GM23338 (cell line): ENCODE results near the gene NCL. TPM values are rescaled to one million over a fixed set of nuclear protein-coding genes. Genes with fewer than 3 reads are reported as not detected.

ENCODE experiments used
- ATAC-seq: fragments of 200-7000 bp; cut with Tn5 transposase; 3 replicates; pipeline ENCODE4 v1.9.1; 2020
- DNase-seq: peaks from one replicate; pipeline ENCODE4 v3.0.0-alpha.2; 2015; ENCODE audit warnings: low spot score
- H2AFZ ChIP-seq: fragments of 200-600 bp; sonication (generic); 2 replicates; pipeline ENCODE4 v1.8.0; 2016; ENCODE audit warnings: antibody characterized with exemption, mild to moderate bottlenecking, moderate library complexity
- H3F3A ChIP-seq: fragments of 200-600 bp; sonication (generic); replicated peaks from 2 replicates; pipeline ENCODE4 v1.8.0; 2017; ENCODE audit warnings: antibody characterized with exemption, mixed run types, low read depth
- H3K27ac ChIP-seq: fragments of 200-600 bp; sonication (generic); 2 replicates; pipeline ENCODE4 v1.6.1; 2016; ENCODE audit warnings: low read depth
- H3K27me3 ChIP-seq: fragments of 200-600 bp; sonication (generic); 2 replicates; pipeline ENCODE4 v1.8.0; 2016; ENCODE audit warnings: mild to moderate bottlenecking, mixed run types, moderate library complexity; ENCODE audit not compliant: insufficient read depth
- H3K36me3 ChIP-seq: fragments of 200-600 bp; sonication (generic); 2 replicates; pipeline ENCODE4 v1.8.0; 2016; ENCODE audit warnings: mild to moderate bottlenecking; ENCODE audit not compliant: insufficient read depth
- H3K4me1 ChIP-seq: fragments of 200-600 bp; sonication (generic); 2 replicates; pipeline ENCODE4 v1.8.0; 2016; ENCODE audit warnings: mild to moderate bottlenecking, moderate library complexity; ENCODE audit not compliant: insufficient read depth
- H3K4me2 ChIP-seq: fragments of 200-600 bp; sonication (generic); 2 replicates; pipeline ENCODE4 v1.7.1; 2017; ENCODE audit warnings: mixed run types
- H3K4me3 ChIP-seq: fragments of 200-600 bp; sonication (generic); 2 replicates; pipeline ENCODE4 v1.6.1; 2016; ENCODE audit warnings: mixed run types
- H3K79me2 ChIP-seq: fragments of 200-600 bp; sonication (generic); replicated peaks from 2 replicates; pipeline ENCODE4 v1.8.0; 2017; ENCODE audit warnings: mild to moderate bottlenecking; ENCODE audit not compliant: insufficient read depth
- H3K9me2 ChIP-seq: fragments of 200-600 bp; sonication (generic); 2 replicates; pipeline ENCODE4 v1.8.0; 2017; ENCODE audit not compliant: insufficient read depth
- H4K20me1 ChIP-seq: fragments of 200-600 bp; sonication (generic); replicated peaks from 2 replicates; pipeline ENCODE4 v1.8.0; 2017; ENCODE audit warnings: mild to moderate bottlenecking; ENCODE audit not compliant: insufficient read depth
- H3K27ac Mint-ChIP-seq: 2 replicates; pipeline ENCODE4 v1.8.0; 2020; ENCODE audit warnings: inconsistent platforms, mild to moderate bottlenecking, moderate library complexity, mixed read lengths
- H3K27me3 Mint-ChIP-seq: 3 replicates; pipeline ENCODE4 v1.8.0; 2022; ENCODE audit warnings: low read depth, mild to moderate bottlenecking, moderate library complexity, mixed read lengths, inconsistent platforms; ENCODE audit not compliant: insufficient read depth, poor library complexity
- H3K36me3 Mint-ChIP-seq: 3 replicates; pipeline ENCODE4 v1.8.0; 2021; ENCODE audit warnings: low read depth, mild to moderate bottlenecking, inconsistent platforms, moderate library complexity, mixed read lengths
- H3K4me1 Mint-ChIP-seq: 3 replicates; pipeline ENCODE4 v1.8.0; 2020; ENCODE audit warnings: mild to moderate bottlenecking, inconsistent platforms, mixed read lengths
- H3K4me3 Mint-ChIP-seq: 3 replicates; pipeline ENCODE4 v1.8.0; 2021; ENCODE audit warnings: moderate library complexity, mild to moderate bottlenecking, inconsistent platforms, mixed read lengths
- H3K9me3 Mint-ChIP-seq: 3 replicates; pipeline ENCODE4 v1.8.0; 2020; ENCODE audit warnings: moderate library complexity, mild to moderate bottlenecking, inconsistent platforms, mixed read lengths
- CREB1 ChIP-seq: fragments of 250-450 bp; sonication (Bioruptor Pico); IDR thresholded peaks from 2 replicates; pipeline ENCODE4 v1.5.0; 2020; ENCODE audit warnings: low read depth, mild to moderate bottlenecking, moderate library complexity
- EZH2 ChIP-seq: fragments of 200-600 bp; sonication (generic); IDR thresholded peaks from one replicate; pipeline ENCODE4 v1.8.0; 2017; ENCODE audit warnings: antibody characterized with exemption, mild to moderate bottlenecking, low read depth; ENCODE audit not compliant: unreplicated experiment
- EZH2phosphoT487 ChIP-seq: fragments of 200-600 bp; sonication (generic); IDR thresholded peaks from one replicate; pipeline ENCODE4 v1.8.1; 2018; ENCODE audit warnings: antibody characterized with exemption; ENCODE audit not compliant: unreplicated experiment
- JUNB ChIP-seq: IDR thresholded peaks from one replicate; pipeline ENCODE4 v1.6.1; 2016; ENCODE audit warnings: antibody characterized with exemption; ENCODE audit not compliant: unreplicated experiment
- POLR2AphosphoS5 ChIP-seq: IDR thresholded peaks from 2 replicates; pipeline ENCODE4 v1.6.1; 2016; ENCODE audit warnings: antibody characterized with exemption, low read depth
- STAT1 ChIP-seq: IDR thresholded peaks from one replicate; pipeline ENCODE4 v1.6.1; 2016; ENCODE audit warnings: antibody characterized with exemption; ENCODE audit not compliant: unreplicated experiment
- polyA plus RNA-seq: library from polyadenylated mRNA; unstranded; fragments of >200 nt; fragmentation: Nextera tagmentation; extraction: Ambion mirVana; gene quantifications from 2 replicates; pipeline ENCODE4 v1.2.1, GENCODE V29; 2016
- total RNA-seq: library from RNA; depleted of rRNA; stranded (reverse); fragments of >200 nt; shearing (Covaris generic); gene quantifications from 2 replicates; pipeline ENCODE4 v1.2.3, GENCODE V29; 2014
- TF ChIP-seq, protein P1 (sequence below): IDR thresholded peaks from one replicate; pipeline ENCODE4 v1.6.1; 2018; ENCODE audit warnings: antibody characterized with exemption; ENCODE audit not compliant: unreplicated experiment
- TF ChIP-seq, protein P2 (sequence below), 2 experiments: fragments of 200-600 bp in 1 of 2; sonication (generic) in 1 of 2; conservative IDR thresholded peaks; 2 replicates each; pipeline versions ENCODE4 v1.5.1 to v1.6.1; 2016 to 2017; ENCODE audit warnings: antibody characterized with exemption in 2 of 2, low read depth in 2 of 2, mild to moderate bottlenecking in 2 of 2, moderate library complexity in 1 of 2
- TF ChIP-seq, protein P3 (sequence below): fragments of 250-450 bp; sonication (Bioruptor Pico); IDR thresholded peaks from 2 replicates; pipeline ENCODE4 v1.5.0; 2020; ENCODE audit warnings: mild to moderate bottlenecking, moderate library complexity

The NCL gene
- total and polyA plus RNA-seq, 2 experiments from 2014 or later, result 678 to 2,269 TPM

- no peaks in the 10 kb centered on the region for H3K9me3 Mint-ChIP-seq
- Histone ChIP-seq H3K27ac (no peak overlapping the region), H3K36me3 (no peaks in the 10 kb centered on the region), H3K4me3 (no peak overlapping the region), H3F3A (no peaks in the 10 kb centered on the region; the same call in 1 of the 2 replicates), H3K4me2 (no peak overlapping the region), H3K4me1 (peaks cover 3% of the 10 kb centered on the region; the same call in 1 of the 2 replicates), H2AFZ (no peak overlapping the region), H3K79me2 (no peaks in the 10 kb centered on the region), H3K27me3 (no peaks in the 10 kb centered on the region), H3K9me2 (no peaks in the 10 kb centered on the region), H4K20me1 (no peaks in the 10 kb centered on the region)
- H3K36me3 Mint-ChIP-seq, result no peaks in the 10 kb centered on the region
- H3K4me3 Mint-ChIP-seq, result no peak overlapping the region
- no peak for DNase-seq
- ATAC-seq, result no peak
- peaks cover 3% of the 10 kb centered on the region; the same call in 2 of the 3 replicates for H3K4me1 Mint-ChIP-seq
- H3K27ac Mint-ChIP-seq, result no peak overlapping the region
- TF ChIP-seq EZH2 (no peak), EZH2phosphoT487 (no peak), POLR2AphosphoS5 (no peak), CREB1 (CRISPR knock-in tag) (no peak), JUNB (no peak), STAT1 (no peak)
- TF ChIP-seq, protein P1, sequence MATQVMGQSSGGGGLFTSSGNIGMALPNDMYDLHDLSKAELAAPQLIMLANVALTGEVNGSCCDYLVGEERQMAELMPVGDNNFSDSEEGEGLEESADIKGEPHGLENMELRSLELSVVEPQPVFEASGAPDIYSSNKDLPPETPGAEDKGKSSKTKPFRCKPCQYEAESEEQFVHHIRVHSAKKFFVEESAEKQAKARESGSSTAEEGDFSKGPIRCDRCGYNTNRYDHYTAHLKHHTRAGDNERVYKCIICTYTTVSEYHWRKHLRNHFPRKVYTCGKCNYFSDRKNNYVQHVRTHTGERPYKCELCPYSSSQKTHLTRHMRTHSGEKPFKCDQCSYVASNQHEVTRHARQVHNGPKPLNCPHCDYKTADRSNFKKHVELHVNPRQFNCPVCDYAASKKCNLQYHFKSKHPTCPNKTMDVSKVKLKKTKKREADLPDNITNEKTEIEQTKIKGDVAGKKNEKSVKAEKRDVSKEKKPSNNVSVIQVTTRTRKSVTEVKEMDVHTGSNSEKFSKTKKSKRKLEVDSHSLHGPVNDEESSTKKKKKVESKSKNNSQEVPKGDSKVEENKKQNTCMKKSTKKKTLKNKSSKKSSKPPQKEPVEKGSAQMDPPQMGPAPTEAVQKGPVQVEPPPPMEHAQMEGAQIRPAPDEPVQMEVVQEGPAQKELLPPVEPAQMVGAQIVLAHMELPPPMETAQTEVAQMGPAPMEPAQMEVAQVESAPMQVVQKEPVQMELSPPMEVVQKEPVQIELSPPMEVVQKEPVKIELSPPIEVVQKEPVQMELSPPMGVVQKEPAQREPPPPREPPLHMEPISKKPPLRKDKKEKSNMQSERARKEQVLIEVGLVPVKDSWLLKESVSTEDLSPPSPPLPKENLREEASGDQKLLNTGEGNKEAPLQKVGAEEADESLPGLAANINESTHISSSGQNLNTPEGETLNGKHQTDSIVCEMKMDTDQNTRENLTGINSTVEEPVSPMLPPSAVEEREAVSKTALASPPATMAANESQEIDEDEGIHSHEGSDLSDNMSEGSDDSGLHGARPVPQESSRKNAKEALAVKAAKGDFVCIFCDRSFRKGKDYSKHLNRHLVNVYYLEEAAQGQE, result no peak
- TF ChIP-seq, protein P2, sequence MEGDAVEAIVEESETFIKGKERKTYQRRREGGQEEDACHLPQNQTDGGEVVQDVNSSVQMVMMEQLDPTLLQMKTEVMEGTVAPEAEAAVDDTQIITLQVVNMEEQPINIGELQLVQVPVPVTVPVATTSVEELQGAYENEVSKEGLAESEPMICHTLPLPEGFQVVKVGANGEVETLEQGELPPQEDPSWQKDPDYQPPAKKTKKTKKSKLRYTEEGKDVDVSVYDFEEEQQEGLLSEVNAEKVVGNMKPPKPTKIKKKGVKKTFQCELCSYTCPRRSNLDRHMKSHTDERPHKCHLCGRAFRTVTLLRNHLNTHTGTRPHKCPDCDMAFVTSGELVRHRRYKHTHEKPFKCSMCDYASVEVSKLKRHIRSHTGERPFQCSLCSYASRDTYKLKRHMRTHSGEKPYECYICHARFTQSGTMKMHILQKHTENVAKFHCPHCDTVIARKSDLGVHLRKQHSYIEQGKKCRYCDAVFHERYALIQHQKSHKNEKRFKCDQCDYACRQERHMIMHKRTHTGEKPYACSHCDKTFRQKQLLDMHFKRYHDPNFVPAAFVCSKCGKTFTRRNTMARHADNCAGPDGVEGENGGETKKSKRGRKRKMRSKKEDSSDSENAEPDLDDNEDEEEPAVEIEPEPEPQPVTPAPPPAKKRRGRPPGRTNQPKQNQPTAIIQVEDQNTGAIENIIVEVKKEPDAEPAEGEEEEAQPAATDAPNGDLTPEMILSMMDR (conservative IDR thresholded peaks at IDR 0.05; ENCODE audit: low read depth in 2 of 2), result no peak
- TF ChIP-seq, protein P3, sequence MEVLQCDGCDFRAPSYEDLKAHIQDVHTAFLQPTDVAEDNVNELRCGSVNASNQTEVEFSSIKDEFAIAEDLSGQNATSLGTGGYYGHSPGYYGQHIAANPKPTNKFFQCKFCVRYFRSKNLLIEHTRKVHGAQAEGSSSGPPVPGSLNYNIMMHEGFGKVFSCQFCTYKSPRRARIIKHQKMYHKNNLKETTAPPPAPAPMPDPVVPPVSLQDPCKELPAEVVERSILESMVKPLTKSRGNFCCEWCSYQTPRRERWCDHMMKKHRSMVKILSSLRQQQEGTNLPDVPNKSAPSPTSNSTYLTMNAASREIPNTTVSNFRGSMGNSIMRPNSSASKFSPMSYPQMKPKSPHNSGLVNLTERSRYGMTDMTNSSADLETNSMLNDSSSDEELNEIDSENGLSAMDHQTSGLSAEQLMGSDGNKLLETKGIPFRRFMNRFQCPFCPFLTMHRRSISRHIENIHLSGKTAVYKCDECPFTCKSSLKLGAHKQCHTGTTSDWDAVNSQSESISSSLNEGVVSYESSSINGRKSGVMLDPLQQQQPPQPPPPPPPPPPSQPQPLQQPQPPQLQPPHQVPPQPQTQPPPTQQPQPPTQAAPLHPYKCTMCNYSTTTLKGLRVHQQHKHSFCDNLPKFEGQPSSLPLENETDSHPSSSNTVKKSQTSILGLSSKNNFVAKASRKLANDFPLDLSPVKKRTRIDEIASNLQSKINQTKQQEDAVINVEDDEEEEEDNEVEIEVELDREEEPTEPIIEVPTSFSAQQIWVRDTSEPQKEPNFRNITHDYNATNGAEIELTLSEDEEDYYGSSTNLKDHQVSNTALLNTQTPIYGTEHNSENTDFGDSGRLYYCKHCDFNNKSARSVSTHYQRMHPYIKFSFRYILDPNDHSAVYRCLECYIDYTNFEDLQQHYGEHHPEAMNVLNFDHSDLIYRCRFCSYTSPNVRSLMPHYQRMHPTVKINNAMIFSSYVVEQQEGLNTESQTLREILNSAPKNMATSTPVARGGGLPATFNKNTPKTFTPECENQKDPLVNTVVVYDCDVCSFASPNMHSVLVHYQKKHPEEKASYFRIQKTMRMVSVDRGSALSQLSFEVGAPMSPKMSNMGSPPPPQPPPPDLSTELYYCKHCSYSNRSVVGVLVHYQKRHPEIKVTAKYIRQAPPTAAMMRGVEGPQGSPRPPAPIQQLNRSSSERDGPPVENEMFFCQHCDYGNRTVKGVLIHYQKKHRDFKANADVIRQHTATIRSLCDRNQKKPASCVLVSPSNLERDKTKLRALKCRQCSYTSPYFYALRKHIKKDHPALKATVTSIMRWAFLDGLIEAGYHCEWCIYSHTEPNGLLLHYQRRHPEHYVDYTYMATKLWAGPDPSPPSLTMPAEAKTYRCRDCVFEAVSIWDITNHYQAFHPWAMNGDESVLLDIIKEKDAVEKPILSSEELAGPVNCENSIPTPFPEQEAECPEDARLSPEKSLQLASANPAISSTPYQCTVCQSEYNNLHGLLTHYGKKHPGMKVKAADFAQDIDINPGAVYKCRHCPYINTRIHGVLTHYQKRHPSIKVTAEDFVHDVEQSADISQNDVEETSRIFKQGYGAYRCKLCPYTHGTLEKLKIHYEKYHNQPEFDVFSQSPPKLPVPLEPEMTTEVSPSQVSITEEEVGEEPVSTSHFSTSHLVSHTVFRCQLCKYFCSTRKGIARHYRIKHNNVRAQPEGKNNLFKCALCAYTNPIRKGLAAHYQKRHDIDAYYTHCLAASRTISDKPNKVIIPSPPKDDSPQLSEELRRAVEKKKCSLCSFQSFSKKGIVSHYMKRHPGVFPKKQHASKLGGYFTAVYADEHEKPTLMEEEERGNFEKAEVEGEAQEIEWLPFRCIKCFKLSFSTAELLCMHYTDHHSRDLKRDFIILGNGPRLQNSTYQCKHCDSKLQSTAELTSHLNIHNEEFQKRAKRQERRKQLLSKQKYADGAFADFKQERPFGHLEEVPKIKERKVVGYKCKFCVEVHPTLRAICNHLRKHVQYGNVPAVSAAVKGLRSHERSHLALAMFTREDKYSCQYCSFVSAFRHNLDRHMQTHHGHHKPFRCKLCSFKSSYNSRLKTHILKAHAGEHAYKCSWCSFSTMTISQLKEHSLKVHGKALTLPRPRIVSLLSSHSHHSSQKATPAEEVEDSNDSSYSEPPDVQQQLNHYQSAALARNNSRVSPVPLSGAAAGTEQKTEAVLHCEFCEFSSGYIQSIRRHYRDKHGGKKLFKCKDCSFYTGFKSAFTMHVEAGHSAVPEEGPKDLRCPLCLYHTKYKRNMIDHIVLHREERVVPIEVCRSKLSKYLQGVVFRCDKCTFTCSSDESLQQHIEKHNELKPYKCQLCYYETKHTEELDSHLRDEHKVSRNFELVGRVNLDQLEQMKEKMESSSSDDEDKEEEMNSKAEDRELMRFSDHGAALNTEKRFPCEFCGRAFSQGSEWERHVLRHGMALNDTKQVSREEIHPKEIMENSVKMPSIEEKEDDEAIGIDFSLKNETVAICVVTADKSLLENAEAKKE (CRISPR knock-in tag), result no peak
- H3K27me3 Mint-ChIP-seq, result peaks cover 8% of the 10 kb centered on the region
Observed at GRCh38 chr2:231479455-231479854, 15.2 kb upstream of the NCL start.
